GM12891 (cell line): ENCODE results near the gene DYNLL1.

ENCODE experiments used
- PAX5 ChIP-seq: IDR thresholded peaks from 2 replicates; pipeline ENCODE4 v1.6.1; 2011; ENCODE audit warnings: low read length, moderate library complexity, mild to moderate bottlenecking; ENCODE audit not compliant: insufficient read depth, severe bottlenecking
- POLR2A ChIP-seq: IDR thresholded peaks from 2 replicates; pipeline ENCODE4 v1.6.1; 2011; ENCODE audit warnings: low read depth, low read length, control low read depth
- POLR2AphosphoS5 ChIP-seq: IDR thresholded peaks from 2 replicates; pipeline ENCODE4 v1.6.1; 2011; ENCODE audit warnings: low read depth, low read length, control low read depth
- POU2F2 ChIP-seq: IDR thresholded peaks from 2 replicates; pipeline ENCODE4 v1.6.1; 2011; ENCODE audit warnings: low read depth, mild to moderate bottlenecking, control low read depth, low read length, moderate library complexity
- TAF1 ChIP-seq: IDR thresholded peaks from 2 replicates; pipeline ENCODE4 v1.6.1; 2011; ENCODE audit warnings: low read depth, low read length, control low read depth

DNA sequence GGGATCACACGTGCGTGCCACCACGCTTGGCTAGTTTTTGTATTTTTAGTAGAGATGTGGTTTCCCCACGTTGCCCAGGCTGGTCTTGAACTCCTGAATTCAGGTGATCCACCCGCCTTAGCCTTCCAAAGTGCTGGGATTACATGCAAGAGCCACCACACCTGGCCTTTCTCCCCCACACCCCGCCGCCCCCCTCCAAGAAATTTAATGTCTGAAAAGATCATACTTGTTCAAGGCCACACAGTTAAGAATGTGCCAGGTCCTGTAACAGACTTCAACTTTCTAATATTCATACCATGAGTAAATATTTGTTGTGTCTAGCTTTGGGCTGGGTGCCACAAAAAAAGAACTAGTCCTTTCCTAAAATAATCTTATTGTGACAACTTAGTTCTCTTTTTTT is 40.6 kb upstream of the DYNLL1 start:
- TF ChIP-seq POLR2A (no peak), TAF1 (no peak), POU2F2 (no peak), PAX5 (no peak), POLR2AphosphoS5 (no peak)
